ENCODE results near the gene GPR55. TPM values are rescaled to one million over a fixed set of nuclear protein-coding genes. Genes with fewer than 3 reads are reported as not detected.

Gene GPR55
- total and polyA plus RNA-seq, 2 of the 8 experiments (the other 6 are each of a cell fraction or from before 2014, with no cell fraction given), result not detected

DNA sequence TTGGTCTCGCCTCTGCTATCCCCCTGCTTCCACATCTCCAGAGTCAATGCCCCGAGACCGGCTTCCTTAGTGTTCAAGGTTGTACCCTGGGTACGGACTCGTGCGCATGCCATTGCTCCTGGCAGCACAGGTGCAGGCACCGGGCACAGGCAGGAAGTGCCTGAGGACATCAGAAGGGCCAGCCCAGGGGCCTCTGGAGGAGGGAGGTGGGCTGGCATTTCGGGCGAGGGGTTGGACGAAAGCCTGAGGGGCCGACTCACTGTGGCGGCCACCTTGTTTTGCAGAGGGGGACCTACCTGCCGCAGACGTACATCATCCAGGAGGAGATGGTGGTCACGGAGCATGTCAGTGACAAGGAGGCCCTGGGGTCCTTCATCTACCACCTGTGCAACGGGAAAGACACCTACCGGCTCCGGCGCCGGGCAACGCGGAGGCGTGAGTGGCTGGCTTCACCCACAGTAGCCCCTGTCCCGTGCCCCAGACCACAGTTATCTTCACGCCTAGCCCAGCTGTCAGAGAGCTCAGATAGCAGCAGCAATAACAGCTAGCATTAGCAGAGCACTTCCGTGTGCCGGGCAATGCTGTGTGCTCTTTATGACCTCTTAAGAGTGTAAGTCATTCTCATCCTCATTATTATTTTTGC, 47.8 kb downstream of the GPR55 start:
- H3K23ac ChIP-seq (ENCODE audit: insufficient read length), result no peak overlapping the region
- no peak overlapping the region for H3K18ac ChIP-seq (ENCODE audit: extremely low read depth, low read length)
- no peak overlapping the region for H3K27ac ChIP-seq (ENCODE audit: low read depth, low read length)
- H2AK5ac ChIP-seq (ENCODE audit: low read depth, low read length), result no peak overlapping the region
- H4K91ac ChIP-seq (replicated peaks; ENCODE audit: insufficient read length, low read length), result no peak overlapping the region
- CTCF ChIA-PET (ENCODE audit: partially characterized antibody), result interaction anchor here (1.0 to 2.8 kb wide), 8 partner anchors 8 to 174 kb away, joined by 3 to 19 read pairs (median 7); partner anchors contain the start of gene GPR55
- no peaks in the 10 kb centered on the region; the same call in 1 of the 2 replicates for H3K23me2 ChIP-seq (ENCODE audit: low read depth, low read length)
- H2AFZ ChIP-seq (ENCODE audit: low read length), result no peak overlapping the region
- H2BK12ac ChIP-seq (ENCODE audit: low read depth, low read length), result no peak overlapping the region
- no peak overlapping the region for H2BK15ac ChIP-seq (ENCODE audit: low read length)
- 96% methylated on average over 27 of the region's 27 CpGs; no CpG with 5 or more reads in 1 of the 2 experiments for whole genome bisulfite sequencing, 2 experiments (ENCODE audit: extremely low coverage in 1 of 2, insufficient coverage in 1 of 2, insufficient read length in 1 of 2, insufficient replicate concordance in 2 of 2, low coverage in 1 of 2, low lambda C conversion rate in 2 of 2, missing lambda C conversion rate in 1 of 2)
- no peak overlapping the region for H3K4me3 ChIP-seq (ENCODE audit: extremely low read depth in 1 of 4, insufficient read depth in 2 of 4, low read depth in 3 of 4, low read length in 4 of 4)
- no peak for FAIRE-seq
- DNase-seq (ENCODE audit: low read depth in 1 of 2, low spot score in 2 of 2), result peak in 1 of 2 experiments; percentile 38
- no peak overlapping the region for H3K4ac ChIP-seq (replicated peaks; ENCODE audit: insufficient read length, low read depth, low read length)
- no peak overlapping the region for H3K9ac ChIP-seq (replicated peaks in 1 of 4; ENCODE audit: extremely low read depth in 1 of 4, low read depth in 3 of 4, low read length in 3 of 4)
- no peak overlapping the region for H2BK20ac ChIP-seq (ENCODE audit: low read length)
- POLR2A ChIA-PET (ENCODE audit: partially characterized antibody), result interaction anchor here (1.2 to 4.6 kb wide), 4 partner anchors 7 to 24 kb away, joined by 4 to 50 read pairs (median 8); partner anchors contain the start of gene ITM2C
- H3K79me1 ChIP-seq (ENCODE audit: low read depth, low read length), result peaks cover 16% of the 10 kb centered on the region
- no peak overlapping the region for H3K4me2 ChIP-seq (ENCODE audit: insufficient read depth in 1 of 2, low read depth in 2 of 2, low read length in 2 of 2)
- H3K4me1 ChIP-seq (replicated peaks in 1 of 4; ENCODE audit: control insufficient read depth in 3 of 4, insufficient read depth in 4 of 4, low read length in 3 of 4), result peaks cover 0 to 3% (median under 1%) of the 10 kb centered on the region in 4 experiments; a peak in 3 of 7 replicates
- H2BK5ac ChIP-seq (ENCODE audit: low read depth, low read length), result no peak overlapping the region; the same call in 1 of the 2 replicates
- no peak overlapping the region for H4K5ac ChIP-seq (ENCODE audit: insufficient read length, low read depth, low read length)
- no peaks in the 10 kb centered on the region for H3K27me3 ChIP-seq (replicated peaks in 1 of 4; ENCODE audit: control insufficient read depth in 3 of 4, extremely low read depth in 1 of 4, insufficient read depth in 3 of 4, low read length in 3 of 4)
- peaks cover 0 to 23% of the 10 kb centered on the region in 2 experiments; a peak in 2 of 4 replicates for H3K79me2 ChIP-seq (ENCODE audit: control insufficient read depth in 1 of 2, insufficient read depth in 2 of 2, low read length in 2 of 2)
- no peak overlapping the region for H2BK120ac ChIP-seq (replicated peaks; ENCODE audit: low read depth, low read length)
- no peak overlapping the region for H4K8ac ChIP-seq (ENCODE audit: extremely low read depth, insufficient read depth, low read length)
- H3K56ac ChIP-seq (replicated peaks; ENCODE audit: insufficient read length, low read depth, low read length), result no peak overlapping the region
- no peaks in the 10 kb centered on the region for H3K9me3 ChIP-seq (ENCODE audit: insufficient read depth in 2 of 2, low read depth in 1 of 2, low read length in 1 of 2)
- peaks cover 20 to 66% (median 46%) of the 10 kb centered on the region in 4 experiments for H3K36me3 ChIP-seq (ENCODE audit: control insufficient read depth in 2 of 4, insufficient read depth in 4 of 4, low read length in 3 of 4)
- H3K14ac ChIP-seq (ENCODE audit: insufficient read length), result no peak overlapping the region
- peaks cover 7 to 30% of the 10 kb centered on the region in 2 experiments for H4K20me1 ChIP-seq (replicated peaks in 1 of 2; ENCODE audit: control insufficient read depth in 1 of 2, insufficient read depth in 2 of 2, low read length in 2 of 2)

Measured in H1 (cell line).